ENCODE measurements around the gene SIGLEC10.

SIGLEC10 gene

GRCh38 chr19:51391073-51391611 lies 26.3 kb downstream of the SIGLEC10 start:
- no peak for DNase-seq

DNA sequence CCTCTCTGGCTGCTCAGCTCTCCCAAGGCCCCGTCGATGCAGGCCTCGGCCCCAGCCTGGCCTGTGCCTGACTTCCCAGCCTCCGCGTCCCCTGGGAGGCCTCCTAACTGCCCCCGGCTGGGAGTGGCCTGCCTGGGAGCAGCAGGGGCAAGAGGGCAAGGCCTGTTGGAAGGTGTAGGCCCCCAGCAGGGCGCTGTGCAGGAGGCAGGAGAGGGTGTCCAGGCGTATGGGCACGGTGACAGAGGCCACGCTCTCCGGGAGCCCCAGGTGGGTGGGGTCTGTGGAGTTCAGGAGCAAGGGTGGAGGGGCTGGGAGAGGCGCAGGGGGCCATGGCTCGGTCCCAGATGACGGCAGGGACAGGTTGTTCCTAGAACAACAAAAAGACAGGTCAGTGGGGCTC lies 28.3 kb downstream of the SIGLEC10 start:
- DNase-seq, result no peak

DNA sequence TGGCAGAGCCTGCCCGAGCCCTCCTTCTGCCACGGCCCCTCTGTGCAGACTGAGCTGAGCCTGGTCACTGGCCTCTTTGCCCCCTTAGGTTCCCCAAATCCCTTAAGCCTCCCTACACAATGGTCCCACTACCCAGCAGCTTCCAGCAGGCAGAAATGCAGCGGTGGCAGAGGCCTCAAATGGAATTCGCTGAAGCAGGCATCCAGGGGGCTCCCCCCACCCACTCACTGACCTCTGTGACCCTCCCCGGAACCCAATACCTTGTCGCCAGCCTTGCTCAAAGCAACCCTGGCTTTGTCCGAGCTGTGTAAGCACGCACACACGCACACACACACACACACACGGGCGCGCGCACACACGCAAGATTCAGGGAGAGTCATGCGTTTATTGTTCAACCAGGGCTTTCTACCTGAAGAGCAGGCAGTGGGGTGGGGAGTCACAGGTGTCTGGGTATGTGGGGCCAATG lies 29.5 kb downstream of the SIGLEC10 start, which contains the start of gene LIM2:
Gene LIM2, minus strand, starts transcription at position 51 of the 466 bp plus-strand sequence. CDS start 531 bp downstream, outside the sequence.
- DNase-seq, result no peak

GRCh38 chr19:51386882-51387520 lies 30.4 kb downstream of the SIGLEC10 start:
- DNase-seq, result no peak

GRCh38 chr19:51382004-51382403 lies 35.4 kb downstream of the SIGLEC10 start:
- no peak for DNase-seq

DNA sequence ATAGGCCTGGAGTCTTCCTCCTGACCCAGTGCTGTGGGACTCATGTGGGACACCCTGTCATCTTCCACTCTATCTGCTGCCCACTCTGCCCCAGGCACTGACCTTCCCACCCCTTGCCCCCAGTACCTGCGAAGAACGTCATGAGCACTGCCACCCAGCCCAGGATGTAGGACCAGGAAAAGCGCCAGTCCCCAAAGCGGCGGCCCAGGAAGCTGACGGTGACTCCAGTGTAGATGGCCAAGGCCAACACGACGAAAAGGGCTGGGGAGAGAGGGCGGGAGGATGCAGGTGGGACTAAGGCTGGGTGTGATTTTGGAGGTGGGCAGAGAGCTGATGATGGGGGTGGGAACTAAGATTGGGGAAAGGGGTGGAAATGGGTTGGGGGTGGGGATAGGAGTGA lies 37.1 kb downstream of the SIGLEC10 start:
- DNase-seq, result no peak

DNA sequence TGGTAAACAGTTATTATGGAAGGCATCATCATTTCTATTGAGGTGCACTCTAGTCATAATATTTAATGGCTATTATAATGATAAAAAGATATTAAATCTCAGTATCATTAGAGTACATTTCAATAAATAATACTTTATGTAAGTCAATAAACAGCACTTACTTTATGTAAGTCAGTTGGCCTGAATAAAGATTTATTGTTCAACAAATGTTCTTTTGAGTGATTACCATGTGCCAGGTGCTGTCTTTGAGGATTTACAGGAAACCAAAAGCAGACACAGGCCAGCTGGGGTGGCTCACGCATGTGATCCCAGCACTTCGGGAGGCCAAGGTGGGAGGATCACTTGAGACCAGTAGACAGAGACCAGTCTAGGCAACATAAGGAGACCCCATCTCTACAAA lies 40.0 kb downstream of the SIGLEC10 start:
- DNase-seq, result no peak

DNA sequence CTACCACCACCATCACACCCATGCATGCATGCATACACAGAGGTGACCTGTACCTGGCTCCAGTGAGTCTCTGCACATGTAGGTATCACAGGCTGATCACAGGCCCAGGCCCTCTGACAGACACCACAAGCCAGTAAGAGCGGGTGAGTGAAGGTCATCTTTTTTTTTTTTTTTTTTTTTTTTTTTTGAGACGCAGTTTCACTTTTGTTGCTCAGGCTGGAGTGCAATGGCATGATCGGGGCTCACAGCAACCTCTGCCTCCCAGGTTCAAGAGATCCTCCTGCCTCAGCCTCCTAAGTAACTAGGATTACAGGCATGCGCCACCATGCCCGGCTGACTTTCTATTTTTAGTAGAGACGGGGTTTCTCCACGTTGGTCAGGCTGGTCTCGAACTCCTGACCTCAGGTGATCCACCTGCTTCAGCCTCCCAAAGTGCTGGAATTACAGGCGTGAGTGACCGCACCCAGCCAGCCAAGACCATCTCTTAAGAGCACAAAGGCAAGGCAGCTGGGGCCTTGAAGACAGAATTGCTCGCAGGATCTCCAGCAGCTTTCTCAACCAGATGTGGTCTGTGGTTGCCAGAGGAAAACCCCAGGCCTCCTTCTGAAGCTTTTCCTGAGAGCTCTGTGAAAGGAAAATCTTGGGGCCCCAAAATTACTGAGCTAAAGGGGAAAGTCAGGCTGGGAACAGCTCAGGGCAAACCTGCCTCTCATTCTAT lies 41.8 kb downstream of the SIGLEC10 start:
- DNase-seq, result no peak

GRCh38 chr19:51372649-51373504 lies 44.6 kb downstream of the SIGLEC10 start, which contains the start of gene NKG7:
Gene NKG7, minus strand, starts transcription at chr19:51372654. Its CDS starts 119 bp downstream, at chr19:51372535.
- DNase-seq, result no peak

- DNase-seq, result no peak
These were observed 45.3 kb downstream of the SIGLEC10 start for GRCh38 chr19:51372021-51372648.

- DNase-seq, result no peak
These were observed 46.2 kb downstream of the SIGLEC10 start for GRCh38 chr19:51371186-51371690.

DNA sequence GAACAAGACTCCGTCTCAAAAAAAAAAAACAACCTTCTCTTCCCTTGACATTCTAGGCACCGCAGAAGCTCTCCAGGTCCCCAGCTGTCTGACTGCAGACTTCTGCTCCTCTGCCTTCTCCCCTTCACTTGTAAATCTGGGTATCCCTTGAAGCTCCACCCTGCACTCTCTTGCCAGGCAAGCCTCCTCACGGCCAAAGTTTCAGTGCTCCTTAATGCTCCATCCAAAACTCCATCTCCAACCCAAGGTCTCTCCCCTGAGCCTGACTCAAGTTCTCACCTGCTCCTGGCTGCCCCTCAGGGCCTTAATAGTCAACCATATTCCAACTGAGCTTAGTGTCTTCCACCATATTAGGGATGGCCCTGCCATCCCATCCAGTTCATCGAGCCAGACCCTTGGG lies 47.2 kb downstream of the SIGLEC10 start:
- DNase-seq, result no peak

- no peak for DNase-seq
These were observed 48.8 kb downstream of the SIGLEC10 start, which contains the start of gene CLDND2 for GRCh38 chr19:51368366-51369282. Gene CLDND2, minus strand, starts transcription at chr19:51369003. Its CDS starts 426 bp downstream, at chr19:51368577.

DNA sequence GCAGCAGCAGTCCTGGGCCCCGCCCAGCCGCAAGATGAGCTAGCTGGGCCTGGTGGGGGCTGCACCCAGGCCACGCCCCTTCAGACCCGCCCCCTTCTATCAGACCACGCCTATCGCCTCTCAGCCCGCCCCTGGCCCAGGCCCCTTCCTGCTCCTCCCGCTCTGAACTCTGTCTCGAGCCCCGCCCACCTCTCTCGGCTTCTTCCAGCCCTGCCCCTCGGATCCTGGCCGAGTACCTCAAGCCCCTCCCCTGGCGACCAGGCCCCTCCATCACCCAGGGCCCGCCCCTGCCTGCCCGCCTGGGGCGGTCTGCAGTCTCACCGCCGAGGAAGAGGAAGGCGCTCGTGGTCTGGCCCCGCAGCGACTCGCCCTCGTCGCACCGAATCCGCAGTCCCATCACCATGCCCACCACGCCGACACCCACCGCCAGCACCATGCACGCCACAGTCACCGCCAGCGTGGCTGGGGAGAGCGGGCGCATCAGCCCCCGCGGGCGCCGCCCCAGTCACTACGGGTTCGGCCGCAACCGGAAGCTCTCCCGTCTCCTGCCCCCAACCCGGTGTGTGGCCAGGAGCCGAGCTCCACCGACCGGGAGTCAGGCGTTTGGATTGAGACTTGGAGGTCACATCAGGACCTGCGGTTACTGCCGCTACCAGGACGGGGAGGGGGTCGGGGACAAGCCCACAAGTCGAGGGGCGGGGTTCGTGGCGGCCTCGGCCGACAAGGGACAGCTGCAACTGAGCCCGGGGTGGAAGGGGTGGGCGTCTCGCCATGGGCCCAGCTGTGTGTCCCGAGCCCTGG lies 49.7 kb downstream of the SIGLEC10 start:
- DNase-seq, result peak; percentile 98

- no peak for DNase-seq
These were observed 50.2 kb downstream of the SIGLEC10 start for GRCh38 chr19:51367255-51367564.

GRCh38 chr19:51366389-51367254 lies 50.8 kb downstream of the SIGLEC10 start:
- DNase-seq, result peak; percentile 97

DNA sequence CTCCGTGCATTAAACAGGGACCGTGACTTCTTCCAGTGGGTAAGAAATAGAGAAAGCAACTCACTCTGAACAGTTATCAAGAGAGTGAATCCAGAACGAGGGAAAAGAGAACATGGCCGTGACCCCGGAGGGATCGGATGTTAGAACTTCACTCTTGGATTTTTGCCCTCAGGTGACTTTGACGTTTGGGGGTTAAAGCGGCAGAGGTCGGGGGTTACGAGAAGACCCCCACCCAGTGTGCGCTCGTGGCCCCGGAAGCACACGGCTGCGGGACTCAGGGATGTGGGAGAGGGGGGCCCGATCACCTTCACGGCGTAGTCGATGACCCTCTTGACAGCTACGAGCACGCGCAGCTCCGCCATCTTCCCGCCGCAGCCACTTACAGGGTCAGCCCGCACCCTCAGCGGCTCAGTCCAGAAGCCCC lies 51.5 kb downstream of the SIGLEC10 start, which contains the start of gene ETFB:
Gene ETFB, minus strand, starts transcription at position 424 of the 424 bp plus-strand sequence. Its CDS starts 62 bp downstream, at position 362.
- no peak for DNase-seq

DNA sequence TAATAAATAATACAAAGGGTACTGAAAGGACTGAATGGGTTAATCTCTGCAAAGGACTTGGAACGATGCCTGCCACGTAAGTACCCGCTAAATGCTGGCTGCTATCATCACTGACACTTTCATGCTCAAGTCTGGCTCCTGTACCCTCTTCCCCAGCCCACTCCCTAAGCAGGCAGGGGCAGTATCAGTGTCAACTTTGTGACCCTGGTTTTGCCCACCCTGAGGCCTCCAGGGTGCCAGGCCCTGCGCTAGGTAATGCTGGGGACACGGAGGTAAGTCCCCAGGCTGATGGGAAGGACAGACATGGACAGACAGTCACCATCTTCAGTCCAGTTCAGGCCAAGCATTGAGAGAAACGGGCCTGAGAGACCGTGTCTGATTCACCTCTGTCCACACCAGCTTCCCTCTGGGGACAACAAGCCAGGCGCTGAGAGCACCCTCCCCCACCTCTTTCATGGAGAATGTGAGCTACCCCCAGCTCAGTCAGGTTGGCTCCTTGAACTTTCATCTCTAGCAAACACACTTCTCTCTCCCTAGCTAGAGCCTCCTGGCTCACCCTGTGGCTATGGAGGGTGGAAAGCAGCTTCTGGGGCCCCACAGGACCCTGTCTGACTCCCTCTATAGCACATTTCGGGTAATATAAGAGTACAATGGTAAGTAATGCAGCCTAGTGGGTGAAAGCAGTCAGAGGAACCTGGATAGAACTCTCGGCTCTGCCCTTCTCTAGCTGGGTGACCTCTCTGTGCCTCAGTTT lies 52.1 kb downstream of the SIGLEC10 start:
- peak; percentile 51 for DNase-seq

Measured in RPMI8226 (cell line).